H9 (cell line): ENCODE results near the gene CHST15. TPM values are rescaled to one million over a fixed set of nuclear protein-coding genes. Genes with fewer than 3 reads are reported as not detected.

Source experiments
- DNase-seq: peaks from one replicate; pipeline ENCODE4 v3.0.0-alpha.2; 2017
- H2AFZ ChIP-seq: one replicate; pipeline ENCODE4 v1.6.1; 2013; ENCODE audit warnings: mild to moderate bottlenecking, low read length, control low read depth, moderate library complexity
- H2AK5ac ChIP-seq: 2 replicates; pipeline ENCODE4 v1.6.1; 2013; ENCODE audit warnings: low read length, control low read depth, mixed read lengths; ENCODE audit not compliant: insufficient read length
- H2BK120ac ChIP-seq: one replicate; pipeline ENCODE4 v1.6.1; 2013; ENCODE audit warnings: low read depth, mild to moderate bottlenecking, low read length, control low read depth, inconsistent platforms; ENCODE audit not compliant: poor library complexity, severe bottlenecking
- H2BK12ac ChIP-seq: 2 replicates; pipeline ENCODE4 v1.6.1; 2013; ENCODE audit warnings: low read length, control low read depth, mixed read lengths, low read depth; ENCODE audit not compliant: insufficient read length
- H2BK15ac ChIP-seq: 2 replicates; pipeline ENCODE4 v1.6.1; 2013; ENCODE audit warnings: low read depth, low read length, control low read depth
- H2BK20ac ChIP-seq: one replicate; pipeline ENCODE4 v1.6.1; 2013; ENCODE audit warnings: low read depth, mild to moderate bottlenecking, low read length, control low read depth, inconsistent platforms; ENCODE audit not compliant: poor library complexity, severe bottlenecking
- H2BK5ac ChIP-seq: 2 replicates; pipeline ENCODE4 v1.6.1; 2013; ENCODE audit warnings: low read length, control low read depth, mixed read lengths; ENCODE audit not compliant: insufficient read length
- H3K14ac ChIP-seq: 2 replicates; pipeline ENCODE4 v1.6.1; 2013; ENCODE audit warnings: low read length, control low read depth; ENCODE audit not compliant: insufficient read depth
- H3K18ac ChIP-seq: 2 replicates; pipeline ENCODE4 v1.6.1; 2013; ENCODE audit warnings: low read depth, mild to moderate bottlenecking, mixed read lengths, low read length, control low read depth; ENCODE audit not compliant: insufficient read length
- H3K23ac ChIP-seq: 2 replicates; pipeline ENCODE4 v1.6.1; 2013; ENCODE audit warnings: low read length, control low read depth, mixed read lengths, low read depth; ENCODE audit not compliant: insufficient read length
- H3K23me2 ChIP-seq: 2 replicates; pipeline ENCODE4 v1.6.1; 2013; ENCODE audit warnings: low read depth, mild to moderate bottlenecking, mixed read lengths, low read length, control low read depth; ENCODE audit not compliant: insufficient read length, poor library complexity, severe bottlenecking
- H3K27ac ChIP-seq: 2 replicates; pipeline ENCODE4 v1.5.1; 2013; ENCODE audit warnings: low read length, control low read depth, mixed read lengths, low read depth; ENCODE audit not compliant: insufficient read length
- H3K27me3 ChIP-seq: 2 replicates; pipeline ENCODE4 v1.6.1; 2013; ENCODE audit warnings: low read length, control low read depth, inconsistent platforms; ENCODE audit not compliant: insufficient read depth
- H3K4ac ChIP-seq: 2 replicates; pipeline ENCODE4 v1.6.1; 2013; ENCODE audit warnings: low read depth, mild to moderate bottlenecking, control low read depth, inconsistent platforms, low read length, moderate library complexity
- H3K4me1 ChIP-seq: 2 replicates; pipeline ENCODE4 v1.6.1; 2013; ENCODE audit warnings: low read length, control low read depth, inconsistent platforms; ENCODE audit not compliant: insufficient read depth
- H3K4me2 ChIP-seq: 2 replicates; pipeline ENCODE4 v1.6.1; 2013; ENCODE audit warnings: low read length, control low read depth, mixed read lengths; ENCODE audit not compliant: insufficient read length, insufficient read depth
- H3K56ac ChIP-seq: 2 replicates; pipeline ENCODE4 v1.6.1; 2013; ENCODE audit warnings: low read depth, mild to moderate bottlenecking, mixed read lengths, low read length, control low read depth; ENCODE audit not compliant: insufficient read length
- H3K79me1 ChIP-seq: 2 replicates; pipeline ENCODE4 v1.6.1; 2013; ENCODE audit warnings: low read depth, mild to moderate bottlenecking, moderate library complexity, low read length, control low read depth, inconsistent platforms; ENCODE audit not compliant: insufficient read depth, poor library complexity, severe bottlenecking
- H3K79me2 ChIP-seq: 2 replicates; pipeline ENCODE4 v1.6.1; 2013; ENCODE audit warnings: low read length, control low read depth, inconsistent platforms; ENCODE audit not compliant: insufficient read depth
- H3K9ac ChIP-seq: 2 replicates; pipeline ENCODE4 v1.6.1; 2013; ENCODE audit warnings: low read length, control low read depth, mixed read lengths; ENCODE audit not compliant: insufficient read length; ENCODE audit errors: extremely low read depth
- H3K9me3 ChIP-seq: one replicate; pipeline ENCODE4 v1.6.1; 2013; ENCODE audit warnings: low read depth, low read length, inconsistent platforms; ENCODE audit not compliant: control insufficient read depth
- H3T11ph ChIP-seq: one replicate; pipeline ENCODE4 v1.6.1; 2013; ENCODE audit warnings: mild to moderate bottlenecking, low read length, control low read depth, inconsistent platforms
- H4K20me1 ChIP-seq: one replicate; pipeline ENCODE4 v1.6.1; 2013; ENCODE audit not compliant: control insufficient read depth, insufficient read length, insufficient read depth
- H4K5ac ChIP-seq: 2 replicates; pipeline ENCODE4 v1.6.1; 2013; ENCODE audit warnings: low read depth, mild to moderate bottlenecking, mixed read lengths, low read length, control low read depth; ENCODE audit not compliant: insufficient read length
- H4K8ac ChIP-seq: replicated peaks from 2 replicates; pipeline ENCODE4 v1.6.1; 2013; ENCODE audit warnings: low read length, control low read depth, mixed read lengths, low read depth; ENCODE audit not compliant: insufficient read length
- H4K91ac ChIP-seq: 2 replicates; pipeline ENCODE4 v1.6.1; 2013; ENCODE audit warnings: low read depth, mild to moderate bottlenecking, moderate library complexity, mixed read lengths, low read length, control low read depth; ENCODE audit not compliant: insufficient read length
- H3K27ac Mint-ChIP-seq, 3 experiments: 2 replicates in 2 of 3; 3 replicates in 1 of 3; pipeline ENCODE4 v1.8.0; 2020 to 2021; ENCODE audit warnings: mixed read lengths in 3 of 3, mild to moderate bottlenecking in 1 of 3, moderate library complexity in 1 of 3
- H3K27me3 Mint-ChIP-seq: 2 replicates; pipeline ENCODE4 v1.8.0; 2021; ENCODE audit warnings: low read depth, mild to moderate bottlenecking, moderate library complexity, mixed read lengths
- H3K36me3 Mint-ChIP-seq, 3 experiments: 2 replicates in 2 of 3; 3 replicates in 1 of 3; pipeline ENCODE4 v1.8.0; 2020 to 2021; ENCODE audit warnings: low read depth in 3 of 3, mixed read lengths in 3 of 3; ENCODE audit not compliant: insufficient read depth in 1 of 3
- H3K4me1 Mint-ChIP-seq, 2 experiments: 2 replicates each; pipeline ENCODE4 v1.8.0; 2020; ENCODE audit warnings: mixed read lengths in 2 of 2
- H3K4me3 Mint-ChIP-seq, 2 experiments: 2 replicates in 1 of 2; 3 replicates in 1 of 2; pipeline ENCODE4 v1.8.0; 2020 to 2021; ENCODE audit warnings: mild to moderate bottlenecking in 2 of 2, mixed read lengths in 2 of 2, moderate library complexity in 1 of 2
- H3K9me3 Mint-ChIP-seq, 2 experiments: 2 replicates in 1 of 2; 3 replicates in 1 of 2; pipeline ENCODE4 v1.8.0; 2020; ENCODE audit warnings: mild to moderate bottlenecking in 2 of 2, mixed read lengths in 2 of 2, moderate library complexity in 1 of 2
- CTCF ChIP-seq: fragments of 200-600 bp; sonication (generic); conservative IDR thresholded peaks from 3 replicates; pipeline ENCODE4 v1.8.0; 2021; ENCODE audit warnings: antibody characterized with exemption, mild to moderate bottlenecking
- WGBS: extraction: QIAGEN DNeasy Blood & Tissue Kit; methylation state at CpG from one replicate; pipeline ENCODE4 v1.1.7; 2013; ENCODE audit warnings: missing lambda C conversion rate, low lambda C conversion rate, mixed read lengths; ENCODE audit not compliant: insufficient read length; ENCODE audit errors: extremely low coverage; 5-methylcytosine and 5-hydroxymethylcytosine counted together
- total RNA-seq: library from RNA; stranded (reverse); gene quantifications from 2 replicates; pipeline ENCODE4 v1.2.1, GENCODE V29; 2021

CHST15 gene
- total RNA-seq, 1 experiment from 2014 or later: 8.7 TPM

GRCh38 chr10:124109261-124109660 lies 15.9 kb upstream of the CHST15 start:
- Histone ChIP-seq H4K5ac (no peak overlapping the region), H3K4me1 (no peaks in the 10 kb centered on the region), H3K27ac (no peak overlapping the region), H3K27me3 (no peaks in the 10 kb centered on the region), H4K8ac (no peak overlapping the region), H3K9ac (no peak overlapping the region), H3K23me2 (no peaks in the 10 kb centered on the region), H3K14ac (no peak overlapping the region), H3K79me1 (no peaks in the 10 kb centered on the region), H2AFZ (no peak overlapping the region), H2AK5ac (no peak overlapping the region), H3T11ph (no peak overlapping the region), H3K4ac (no peak overlapping the region), H2BK12ac (no peak overlapping the region), H4K20me1 (no peaks in the 10 kb centered on the region), H2BK20ac (no peak overlapping the region), H2BK120ac (no peak overlapping the region), H3K79me2 (no peaks in the 10 kb centered on the region), H2BK15ac (no peak overlapping the region), H3K4me2 (no peak overlapping the region), H3K9me3 (no peaks in the 10 kb centered on the region), H3K18ac (no peak overlapping the region), H3K56ac (no peak overlapping the region), H2BK5ac (no peak overlapping the region), H3K23ac (no peak overlapping the region), H4K91ac (no peak overlapping the region)
- Mint-ChIP-seq H3K4me1 (peaks cover 21 to 27% of the 10 kb centered on the region in 2 experiments), H3K27ac (no peak overlapping the region), H3K27me3 (peaks cover 13% of the 10 kb centered on the region), H3K36me3 (no peaks in the 10 kb centered on the region), H3K9me3 (no peaks in the 10 kb centered on the region), H3K4me3 (no peak overlapping the region)
- no peak for DNase-seq
- no CpG with 5 or more reads among the region's 4 CpGs for WGBS
- TF ChIP-seq CTCF: no peak
